HCT116 (cell line): ENCODE results near the gene KIF3C. TPM values are rescaled to one million over a fixed set of nuclear protein-coding genes. Genes with fewer than 3 reads are reported as not detected.

ENCODE experiments used
- ATAC-seq: fragments of 200-7000 bp; cut with Tn5 transposase; 2 replicates; pipeline ENCODE4 v1.9.1; 2020; ENCODE audit warnings: mild to moderate bottlenecking, moderate library complexity
- BruUV-seq: library from RNA; stranded (reverse); fragments of 400-500 nt; replicated peaks from 2 replicates; lab custom pipeline; 2021; lab: Mats Ljungman, UMichigan
- CTCF ChIA-PET: fragments of 300-600 bp; sonication (Branson Sonifier 250); formaldehyde crosslinking; loops from one replicate; lab custom pipeline; 2021; ENCODE audit warnings: antibody characterized with exemption; lab: Charles Lee
- POLR2A ChIA-PET: fragments of 300-600, 350-600 bp; sonication (Branson Sonifier 250); formaldehyde crosslinking; loops from one replicate; lab custom pipeline; 2021; ENCODE audit warnings: antibody characterized with exemption; lab: Charles Lee
- RAD21 ChIA-PET, 2 experiments: fragments of 300-600 bp; sonication (Branson Sonifier 250); formaldehyde crosslinking; loops; one replicate each; lab custom pipeline; 2023; ENCODE audit warnings: low total read pairs in 2 of 2; ENCODE audit not compliant: uncharacterized antibody in 2 of 2, unreplicated experiment in 2 of 2, low non-redundant PET in 1 of 2; lab: Charles Lee
- DNase-seq: peaks from one replicate; pipeline ENCODE4 v3.0.0-alpha.2; 2010; ENCODE audit warnings: low read depth, low spot score
- H2AFZ ChIP-seq: fragments of 200-600 bp; shearing (Covaris generic), sonication (generic); 2 replicates; pipeline ENCODE4 v1.6.1; 2017; ENCODE audit warnings: low read depth, mixed run types, mixed read lengths, antibody characterized with exemption, low read length; ENCODE audit not compliant: poor library complexity, severe bottlenecking
- H3K27ac ChIP-seq: 2 replicates; pipeline ENCODE4 v1.5.1; 2012; ENCODE audit warnings: low read depth, low read length
- H3K27me3 ChIP-seq: fragments of 200-600 bp; sonication (generic); 2 replicates; pipeline ENCODE4 v1.6.1; 2016; ENCODE audit warnings: mixed run types, low read length, mixed read lengths; ENCODE audit not compliant: insufficient read depth
- H3K36me3 ChIP-seq, 2 experiments: fragments of 200-500 bp in 1 of 2; fragments of 200-600 bp in 1 of 2; sonication (Bioruptor generic) in 1 of 2; sonication (generic) in 1 of 2; 2 replicates each; pipeline versions ENCODE4 v1.5.1 to v1.6.1; 2014 to 2016; ENCODE audit warnings: low read length in 2 of 2, inconsistent platforms in 1 of 2, mixed read lengths in 1 of 2, mixed run types in 1 of 2; ENCODE audit not compliant: insufficient read depth in 2 of 2, control insufficient read depth in 1 of 2
- H3K4me1 ChIP-seq, 2 experiments: fragments of 200-600 bp in 1 of 2; sonication (generic) in 1 of 2; 2 replicates each; pipeline versions ENCODE4 v1.5.1 to v1.6.1; 2012 to 2017; ENCODE audit warnings: low read length in 2 of 2, inconsistent platforms in 1 of 2, mild to moderate bottlenecking in 1 of 2, mixed read lengths in 1 of 2, mixed run types in 1 of 2, moderate library complexity in 1 of 2; ENCODE audit not compliant: insufficient read depth in 2 of 2, control insufficient read depth in 1 of 2
- H3K4me2 ChIP-seq: fragments of 200-600 bp; sonication (generic); 2 replicates; pipeline ENCODE4 v1.6.1; 2017; ENCODE audit warnings: mixed run types, low read length, mixed read lengths
- H3K4me3 ChIP-seq, 2 experiments: fragments of 200-600 bp in 1 of 2; sonication (generic) in 1 of 2; replicated peaks in 1 of 2; 2 replicates each; pipeline ENCODE4 v1.5.1; 2011 to 2016; ENCODE audit warnings: low read length in 2 of 2, control low read depth in 1 of 2, low read depth in 1 of 2, mild to moderate bottlenecking in 1 of 2, mixed read lengths in 1 of 2, mixed run types in 1 of 2
- H3K79me2 ChIP-seq: fragments of 200-600 bp; sonication (generic); 2 replicates; pipeline ENCODE4 v1.6.1; 2017; ENCODE audit warnings: mild to moderate bottlenecking, mixed run types, low read length, moderate library complexity, mixed read lengths; ENCODE audit not compliant: insufficient read depth
- H3K9ac ChIP-seq: fragments of 200-600 bp; sonication (generic); 2 replicates; pipeline ENCODE4 v1.6.1; 2016; ENCODE audit warnings: low read length, mixed read lengths
- H3K9me2 ChIP-seq: fragments of 200-600 bp; sonication (generic), shearing (Covaris generic); 2 replicates; pipeline ENCODE4 v1.6.1; 2017; ENCODE audit warnings: mixed run types, mild to moderate bottlenecking, moderate library complexity; ENCODE audit not compliant: insufficient read depth
- H3K9me3 ChIP-seq, 2 experiments: fragments of 200-500 bp in 1 of 2; fragments of 200-600 bp in 1 of 2; sonication (Bioruptor generic) in 1 of 2; sonication (generic) in 1 of 2; 2 replicates each; pipeline ENCODE4 v1.6.1; 2014 to 2017; ENCODE audit warnings: low read length in 2 of 2, mixed read lengths in 2 of 2, inconsistent platforms in 1 of 2, low read depth in 1 of 2, mild to moderate bottlenecking in 1 of 2, mixed run types in 1 of 2, moderate library complexity in 1 of 2; ENCODE audit not compliant: control insufficient read depth in 1 of 2, insufficient read depth in 1 of 2
- H4K20me1 ChIP-seq: fragments of 200-600 bp; sonication (generic), shearing (Covaris generic); 2 replicates; pipeline ENCODE4 v1.6.1; 2017; ENCODE audit warnings: mixed run types, mild to moderate bottlenecking, moderate library complexity; ENCODE audit not compliant: insufficient read depth
- CBX3 ChIP-seq: IDR thresholded peaks from 2 replicates; pipeline ENCODE4 v1.6.1; 2012; ENCODE audit warnings: low read depth
- CEBPB ChIP-seq: IDR thresholded peaks from 2 replicates; pipeline ENCODE4 v1.6.1; 2012; ENCODE audit warnings: low read depth
- EZH2 ChIP-seq: fragments of 200-600 bp; sonication (generic); IDR thresholded peaks from 2 replicates; pipeline ENCODE4 v1.6.1; 2017; ENCODE audit warnings: antibody characterized with exemption, mixed run types
- EZH2phosphoT487 ChIP-seq: fragments of 200-600 bp; IDR thresholded peaks from 2 replicates; pipeline ENCODE4 v1.6.1; 2018; ENCODE audit warnings: antibody characterized with exemption, borderline replicate concordance
- FOSL1 ChIP-seq: IDR thresholded peaks from 2 replicates; pipeline ENCODE4 v1.6.1; 2012; ENCODE audit warnings: low read depth
- MAX ChIP-seq: IDR thresholded peaks from 2 replicates; pipeline ENCODE4 v1.6.1; 2012
- RAD21 ChIP-seq: IDR thresholded peaks from 2 replicates; pipeline ENCODE4 v1.6.1; 2012; ENCODE audit warnings: low read depth, mild to moderate bottlenecking
- SP1 ChIP-seq: IDR thresholded peaks from 2 replicates; pipeline ENCODE4 v1.6.1; 2012; ENCODE audit warnings: low read depth
- TCF7L2 ChIP-seq: IDR thresholded peaks from 2 replicates; pipeline ENCODE4 v1.7.0; 2011; ENCODE audit warnings: borderline replicate concordance, inconsistent platforms; ENCODE audit not compliant: insufficient read depth, insufficient read length; ENCODE audit errors: extremely low read depth
- YY1 ChIP-seq: IDR thresholded peaks from 2 replicates; pipeline ENCODE4 v1.6.1; 2011; ENCODE audit warnings: low read length, low read depth, moderate library complexity, mild to moderate bottlenecking; ENCODE audit not compliant: insufficient replicate concordance; ENCODE audit errors: extremely low read depth
- ZNF274 ChIP-seq: fragments of 200-500 bp; sonication (Bioruptor generic); IDR thresholded peaks from 2 replicates; pipeline ENCODE4 v1.6.1; 2014; ENCODE audit warnings: mild to moderate bottlenecking, low read depth, low read length, inconsistent platforms
- intact Hi-C: fragments of 100-400 bp; cut with micrococcal nuclease; formaldehyde crosslinking; loops from 2 replicates; pipeline ENCODE4 v1.10.0; 2022
- total RNA-seq: library from RNA; stranded (reverse); gene quantifications from one replicate; pipeline ENCODE4 v1.2.1, GENCODE V29; 2021; ENCODE audit not compliant: unreplicated experiment
- TF ChIP-seq, protein P1 (sequence below), 3 experiments: fragments of 200-600 bp in 1 of 3; sonication (generic) in 1 of 3; IDR thresholded peaks in 2 of 3; conservative IDR thresholded peaks in 1 of 3; 2 replicates each; pipeline ENCODE4 v1.5.1; 2012 to 2017; ENCODE audit warnings: low read depth in 2 of 3, low read length in 2 of 3, antibody characterized with exemption in 1 of 3, borderline replicate concordance in 1 of 3, control low read depth in 1 of 3, mild to moderate bottlenecking in 1 of 3, mixed read lengths in 1 of 3, mixed run types in 1 of 3, moderate library complexity in 1 of 3; ENCODE audit not compliant: insufficient read depth in 1 of 3
- TF ChIP-seq, protein P2 (sequence below): IDR thresholded peaks from 2 replicates; pipeline ENCODE4 v1.6.1; 2012
- TF ChIP-seq, protein P3 (sequence below): IDR thresholded peaks from 2 replicates; pipeline ENCODE4 v1.6.1; 2012; ENCODE audit warnings: low read depth

KIF3C gene
- total RNA-seq, 1 experiment from 2014 or later = 5.4 TPM

- ChIA-PET CTCF (no interaction called here), POLR2A (interaction anchor here (1.4 kb wide), 1 partner anchor 9 kb away, joined by 7 read pairs; the partner anchor contains the start of gene ASXL2), RAD21 (no interaction called here)
- H3K79me2 ChIP-seq = no peaks in the 10 kb centered on the region
- BruUV-seq = no TSS peak
- H3K4me2 ChIP-seq = no peak overlapping the region
- no peak overlapping the region for H3K4me3 ChIP-seq
- no peaks in the 10 kb centered on the region for H3K9me3 ChIP-seq
- TF ChIP-seq FOSL1 (no peak), ZNF274 (no peak)
- H3K27ac ChIP-seq = no peak overlapping the region
- intact Hi-C loops = no loop called here
- ATAC-seq = no peak
- H3K4me1 ChIP-seq = peaks cover 0 to 3% of the 10 kb centered on the region in 2 experiments; a peak in 1 of 4 replicates
- no peaks in the 10 kb centered on the region for H3K9me2 ChIP-seq
- no peak overlapping the region for H3K9ac ChIP-seq
- H2AFZ ChIP-seq = no peak overlapping the region
- no peaks in the 10 kb centered on the region for H4K20me1 ChIP-seq
- no peaks in the 10 kb centered on the region for H3K27me3 ChIP-seq
- no peak for DNase-seq
- no peaks in the 10 kb centered on the region for H3K36me3 ChIP-seq
These were observed 94.6 kb downstream of the KIF3C start for GRCh38 chr2:25887624-25888242.

GRCh38 chr2:25885933-25886332 is 96.4 kb downstream of the KIF3C start:
- intact Hi-C loops = no loop called here
- no peaks in the 10 kb centered on the region for H3K9me2 ChIP-seq
- no TSS peak for BruUV-seq
- no peaks in the 10 kb centered on the region for H3K36me3 ChIP-seq
- H3K4me3 ChIP-seq = no peak overlapping the region
- no peak overlapping the region for H3K9ac ChIP-seq
- H3K4me2 ChIP-seq = no peak overlapping the region
- no peak for ATAC-seq
- ChIA-PET RAD21 (no interaction called here), POLR2A (no interaction called here)
- no peaks in the 10 kb centered on the region for H3K9me3 ChIP-seq
- H2AFZ ChIP-seq = no peak overlapping the region
- TF ChIP-seq YY1 (no peak), EZH2 (no peak), TCF7L2 (no peak), SP1 (no peak), MAX (no peak), EZH2phosphoT487 (no peak), CBX3 (no peak), RAD21 (no peak), CEBPB (no peak)
- TF ChIP-seq, protein P1, sequence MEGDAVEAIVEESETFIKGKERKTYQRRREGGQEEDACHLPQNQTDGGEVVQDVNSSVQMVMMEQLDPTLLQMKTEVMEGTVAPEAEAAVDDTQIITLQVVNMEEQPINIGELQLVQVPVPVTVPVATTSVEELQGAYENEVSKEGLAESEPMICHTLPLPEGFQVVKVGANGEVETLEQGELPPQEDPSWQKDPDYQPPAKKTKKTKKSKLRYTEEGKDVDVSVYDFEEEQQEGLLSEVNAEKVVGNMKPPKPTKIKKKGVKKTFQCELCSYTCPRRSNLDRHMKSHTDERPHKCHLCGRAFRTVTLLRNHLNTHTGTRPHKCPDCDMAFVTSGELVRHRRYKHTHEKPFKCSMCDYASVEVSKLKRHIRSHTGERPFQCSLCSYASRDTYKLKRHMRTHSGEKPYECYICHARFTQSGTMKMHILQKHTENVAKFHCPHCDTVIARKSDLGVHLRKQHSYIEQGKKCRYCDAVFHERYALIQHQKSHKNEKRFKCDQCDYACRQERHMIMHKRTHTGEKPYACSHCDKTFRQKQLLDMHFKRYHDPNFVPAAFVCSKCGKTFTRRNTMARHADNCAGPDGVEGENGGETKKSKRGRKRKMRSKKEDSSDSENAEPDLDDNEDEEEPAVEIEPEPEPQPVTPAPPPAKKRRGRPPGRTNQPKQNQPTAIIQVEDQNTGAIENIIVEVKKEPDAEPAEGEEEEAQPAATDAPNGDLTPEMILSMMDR (IDR thresholded peaks at IDR 0.05 in 2 of 3, conservative IDR thresholded peaks at IDR 0.05 in 1 of 3; ENCODE audit: borderline replicate concordance in 1 of 3, insufficient read depth in 1 of 3, low read depth in 2 of 3, low read length in 2 of 3) = no peak
- TF ChIP-seq, protein P2, sequence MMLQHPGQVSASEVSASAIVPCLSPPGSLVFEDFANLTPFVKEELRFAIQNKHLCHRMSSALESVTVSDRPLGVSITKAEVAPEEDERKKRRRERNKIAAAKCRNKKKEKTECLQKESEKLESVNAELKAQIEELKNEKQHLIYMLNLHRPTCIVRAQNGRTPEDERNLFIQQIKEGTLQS = no peak
- TF ChIP-seq, protein P3, sequence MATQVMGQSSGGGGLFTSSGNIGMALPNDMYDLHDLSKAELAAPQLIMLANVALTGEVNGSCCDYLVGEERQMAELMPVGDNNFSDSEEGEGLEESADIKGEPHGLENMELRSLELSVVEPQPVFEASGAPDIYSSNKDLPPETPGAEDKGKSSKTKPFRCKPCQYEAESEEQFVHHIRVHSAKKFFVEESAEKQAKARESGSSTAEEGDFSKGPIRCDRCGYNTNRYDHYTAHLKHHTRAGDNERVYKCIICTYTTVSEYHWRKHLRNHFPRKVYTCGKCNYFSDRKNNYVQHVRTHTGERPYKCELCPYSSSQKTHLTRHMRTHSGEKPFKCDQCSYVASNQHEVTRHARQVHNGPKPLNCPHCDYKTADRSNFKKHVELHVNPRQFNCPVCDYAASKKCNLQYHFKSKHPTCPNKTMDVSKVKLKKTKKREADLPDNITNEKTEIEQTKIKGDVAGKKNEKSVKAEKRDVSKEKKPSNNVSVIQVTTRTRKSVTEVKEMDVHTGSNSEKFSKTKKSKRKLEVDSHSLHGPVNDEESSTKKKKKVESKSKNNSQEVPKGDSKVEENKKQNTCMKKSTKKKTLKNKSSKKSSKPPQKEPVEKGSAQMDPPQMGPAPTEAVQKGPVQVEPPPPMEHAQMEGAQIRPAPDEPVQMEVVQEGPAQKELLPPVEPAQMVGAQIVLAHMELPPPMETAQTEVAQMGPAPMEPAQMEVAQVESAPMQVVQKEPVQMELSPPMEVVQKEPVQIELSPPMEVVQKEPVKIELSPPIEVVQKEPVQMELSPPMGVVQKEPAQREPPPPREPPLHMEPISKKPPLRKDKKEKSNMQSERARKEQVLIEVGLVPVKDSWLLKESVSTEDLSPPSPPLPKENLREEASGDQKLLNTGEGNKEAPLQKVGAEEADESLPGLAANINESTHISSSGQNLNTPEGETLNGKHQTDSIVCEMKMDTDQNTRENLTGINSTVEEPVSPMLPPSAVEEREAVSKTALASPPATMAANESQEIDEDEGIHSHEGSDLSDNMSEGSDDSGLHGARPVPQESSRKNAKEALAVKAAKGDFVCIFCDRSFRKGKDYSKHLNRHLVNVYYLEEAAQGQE = no peak
- TF ChIP-seq, all 23 proteins: peak for 0
- CTCF ChIA-PET = no interaction called here
- Histone ChIP-seq H4K20me1 (no peaks in the 10 kb centered on the region), H3K27me3 (no peaks in the 10 kb centered on the region), H3K27ac (no peak overlapping the region), H3K4me1 (peaks cover 0 to 3% of the 10 kb centered on the region in 2 experiments; a peak in 1 of 4 replicates), H3K79me2 (no peaks in the 10 kb centered on the region)
- DNase-seq = no peak
